Transverse colon (tissue), 4 donors: ENCODE results near the gene LSM14A. TPM values are rescaled to one million over a fixed set of nuclear protein-coding genes. Genes with fewer than 3 reads are reported as not detected.

ENCODE experiments used
- DNase-seq: peaks from one replicate; pipeline ENCODE4 v3.0.0-alpha.2; 2019
- H3K27ac ChIP-seq, 4 donors: fragments of 200-600 bp; sonication (generic); 2 replicates each; pipeline ENCODE4 v1.5.1; 2016 to 2018; ENCODE audit warnings: inconsistent platforms in 4 of 4
- H3K27me3 ChIP-seq: fragments of 200-600 bp; sonication (generic); 2 replicates; pipeline ENCODE4 v1.5.1; 2017; ENCODE audit warnings: inconsistent platforms
- H3K36me3 ChIP-seq, 4 donors: fragments of 200-600 bp; sonication (generic); 2 replicates each; pipeline ENCODE4 v1.5.1; 2017 to 2019; ENCODE audit warnings: inconsistent platforms in 4 of 4
- H3K4me1 ChIP-seq, 4 donors: fragments of 200-600 bp; sonication (generic); 2 replicates each; pipeline ENCODE4 v1.5.1; 2017 to 2020; ENCODE audit warnings: inconsistent platforms in 4 of 4
- H3K4me3 ChIP-seq, 4 donors: fragments of 200-600 bp; sonication (generic); 1 replicate in 1 of 4; 2 replicates in 3 of 4; pipeline versions ENCODE4 v1.5.1 to v1.6.1; 2017 to 2019; ENCODE audit warnings: inconsistent platforms in 4 of 4
- H3K9me3 ChIP-seq, 2 donors: fragments of 200-600 bp; sonication (generic); 2 replicates each; pipeline ENCODE4 v1.5.1; 2017 to 2019; ENCODE audit warnings: inconsistent platforms in 2 of 2
- EP300 ChIP-seq: sonication (generic); formaldehyde crosslinking; IDR thresholded peaks from one replicate; pipeline ENCODE4 v1.6.1; 2017; ENCODE audit warnings: antibody characterized with exemption, low read depth
- POLR2A ChIP-seq: fragments of 450-650 bp; IDR thresholded peaks from one replicate; pipeline ENCODE4 v1.6.1; 2016; ENCODE audit warnings: antibody characterized with exemption, mild to moderate bottlenecking, moderate library complexity
- POLR2AphosphoS5 ChIP-seq, 3 donors: sonication (generic); formaldehyde crosslinking; IDR thresholded peaks; one replicate each; pipeline ENCODE4 v1.6.1; 2016; ENCODE audit warnings: antibody characterized with exemption in 3 of 3
- WGBS, 2 donors: methylation state at CpG; one replicate each; pipeline ENCODE4 v1.1.5; 2018; ENCODE audit warnings: low coverage in 1 of 2; 5-methylcytosine and 5-hydroxymethylcytosine counted together
- in situ Hi-C, 4 donors: fragments of 200-750 bp; cut with MboI; loops; one replicate each; pipeline versions ENCODE4 v1.15.0 to v1.15.1; 2017; ENCODE audit warnings: low sequenced_read_pairs in 3 of 4, low pct_ligation_motif_present in 1 of 4, low pct_unique_long_range_greater_than_20kb in 1 of 4
- intact Hi-C: fragments of 100-400 bp; cut with DNase I; formaldehyde crosslinking; loops from one replicate; pipeline ENCODE4 v1.15.1; 2023; ENCODE audit warnings: low total_unique reads
- total RNA-seq, 4 donors: library from RNA; depleted of rRNA; stranded (reverse); fragments of >200 nt; gene quantifications; one replicate each; pipeline ENCODE4 v1.1.0, GENCODE V29; 2016
- TF ChIP-seq, protein P1 (sequence below), 5 experiments: fragments of 200-600 bp in 3 of 5; fragments of 450-650 bp in 2 of 5; sonication (generic) in 3 of 5; IDR thresholded peaks; 1 replicate in 2 of 5; 2 replicates in 3 of 5; pipeline ENCODE4 v1.5.1; 2016 to 2017; ENCODE audit warnings: antibody characterized with exemption in 5 of 5, inconsistent platforms in 3 of 5, mild to moderate bottlenecking in 2 of 5, moderate library complexity in 1 of 5

LSM14A gene
- total RNA-seq, 4 donors from 2014 or later, result 88.4 to 211 (median 119) TPM

- intact Hi-C loops, result no loop called here
- no peak for DNase-seq
Measured at GRCh38 chr19:34276614-34277013, 104.3 kb downstream of the LSM14A start.

GRCh38 chr19:34277244-34277643 is 104.9 kb downstream of the LSM14A start:
- intact Hi-C loops (no loop called here), in situ Hi-C loops (no loop called here)
- 69 to 78% methylated on average over 4 of the region's 4 CpGs for WGBS, 2 donors
- Histone ChIP-seq H3K36me3 (no peaks in the 10 kb centered on the region), H3K9me3 (no peaks in the 10 kb centered on the region), H3K4me1 (peaks cover 0 to 22% (median 5%) of the 10 kb centered on the region in 4 donors), H3K27me3 (no peaks in the 10 kb centered on the region), H3K27ac (peak overlapping the region in 1 of 4 donors; percentile 2), H3K4me3 (no peak overlapping the region)
- TF ChIP-seq EP300, result no peak
- no peak for TF ChIP-seq POLR2A
- no peak for TF ChIP-seq POLR2AphosphoS5 (IDR thresholded peaks at IDR 0.05)
- TF ChIP-seq, protein P1, sequence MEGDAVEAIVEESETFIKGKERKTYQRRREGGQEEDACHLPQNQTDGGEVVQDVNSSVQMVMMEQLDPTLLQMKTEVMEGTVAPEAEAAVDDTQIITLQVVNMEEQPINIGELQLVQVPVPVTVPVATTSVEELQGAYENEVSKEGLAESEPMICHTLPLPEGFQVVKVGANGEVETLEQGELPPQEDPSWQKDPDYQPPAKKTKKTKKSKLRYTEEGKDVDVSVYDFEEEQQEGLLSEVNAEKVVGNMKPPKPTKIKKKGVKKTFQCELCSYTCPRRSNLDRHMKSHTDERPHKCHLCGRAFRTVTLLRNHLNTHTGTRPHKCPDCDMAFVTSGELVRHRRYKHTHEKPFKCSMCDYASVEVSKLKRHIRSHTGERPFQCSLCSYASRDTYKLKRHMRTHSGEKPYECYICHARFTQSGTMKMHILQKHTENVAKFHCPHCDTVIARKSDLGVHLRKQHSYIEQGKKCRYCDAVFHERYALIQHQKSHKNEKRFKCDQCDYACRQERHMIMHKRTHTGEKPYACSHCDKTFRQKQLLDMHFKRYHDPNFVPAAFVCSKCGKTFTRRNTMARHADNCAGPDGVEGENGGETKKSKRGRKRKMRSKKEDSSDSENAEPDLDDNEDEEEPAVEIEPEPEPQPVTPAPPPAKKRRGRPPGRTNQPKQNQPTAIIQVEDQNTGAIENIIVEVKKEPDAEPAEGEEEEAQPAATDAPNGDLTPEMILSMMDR (IDR thresholded peaks at IDR 0.05), result no peak
- DNase-seq, result no peak

More at GRCh38 chr19:34276614-34277013, 104.3 kb downstream of the LSM14A start:
- Histone ChIP-seq H3K27ac (peak overlapping the region in 1 of 4 donors; percentile 2), H3K27me3 (no peaks in the 10 kb centered on the region), H3K4me1 (peaks cover 0 to 23% (median 5%) of the 10 kb centered on the region in 4 donors), H3K36me3 (no peaks in the 10 kb centered on the region), H3K4me3 (no peak overlapping the region), H3K9me3 (no peaks in the 10 kb centered on the region)
- in situ Hi-C loops, result no loop called here
- no peak for TF ChIP-seq EP300
- TF ChIP-seq POLR2A, result no peak
- TF ChIP-seq, protein P1 (IDR thresholded peaks at IDR 0.05), result no peak
- no peak for TF ChIP-seq POLR2AphosphoS5 (IDR thresholded peaks at IDR 0.05)
- WGBS, 2 donors, result 52% methylated on average over 4 of the region's 4 CpGs; no CpG with 5 or more reads in 1 of the 2 donors

DNA sequence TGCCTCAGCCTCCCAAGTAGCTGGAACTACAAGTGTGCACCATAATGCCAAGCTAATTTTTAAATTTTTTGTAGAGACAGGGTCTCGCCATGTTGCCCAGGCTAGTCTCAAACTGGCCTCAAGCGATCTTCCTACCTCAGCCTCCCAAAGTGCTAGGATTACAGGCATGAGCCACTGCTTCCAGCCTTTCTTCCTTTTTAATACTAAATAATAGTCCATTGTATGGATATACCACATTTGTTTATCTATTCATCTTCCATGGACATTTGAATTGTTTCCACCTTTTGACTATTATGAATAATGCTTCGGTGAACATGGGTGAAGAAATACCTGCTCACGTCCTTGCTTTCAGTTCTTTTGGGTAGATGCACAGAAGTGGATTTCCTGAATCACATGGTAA is 106.5 kb downstream of the LSM14A start:
- 94 to 96% methylated on average over 4 of the region's 4 CpGs for WGBS, 2 donors
- Histone ChIP-seq H3K9me3 (no peaks in the 10 kb centered on the region), H3K4me3 (no peak overlapping the region), H3K4me1 (peaks cover 0 to 32% (median 5%) of the 10 kb centered on the region in 4 donors), H3K27me3 (no peaks in the 10 kb centered on the region), H3K36me3 (no peaks in the 10 kb centered on the region), H3K27ac (no peak overlapping the region)
- in situ Hi-C loops (no loop called here), intact Hi-C loops (no loop called here)
- no peak for TF ChIP-seq POLR2A
- no peak for TF ChIP-seq POLR2AphosphoS5 (IDR thresholded peaks at IDR 0.05)
- TF ChIP-seq, protein P1 (IDR thresholded peaks at IDR 0.05), result no peak
- no peak for TF ChIP-seq EP300
- no peak for DNase-seq

Other genes with a start within 250 kb of the LSM14A start
- 10 to 100 TPM; 16.7 to 27.8 (median 22.7) TPM for gene GARRE1, start 82.0 kb downstream of the LSM14A start, total RNA-seq
- 100 to 1,000 TPM; 112 to 531 (median 220) TPM for gene GPI, start 192.7 kb downstream of the LSM14A start, total RNA-seq
- 10 to 100 TPM in 1 of 4 donors, 1 to 10 TPM in 2, not detected in 1; 5.6 to 10.6 (median 7.2) TPM for gene PDCD2L, start 231.9 kb downstream of the LSM14A start, total RNA-seq